ENCODE measurements around the gene SYNE3.

SYNE3 gene

GRCh38 chr14:95536036-95536593, 19.7 kb upstream of the SYNE3 start:
- peaks cover 68% of the 10 kb centered on the region for H3K4me1 Mint-ChIP-seq
- H3K4me3 Mint-ChIP-seq: peak overlapping the region; percentile 88
- ATAC-seq (replicated peaks; ENCODE audit: extremely low read depth, poor library complexity, severe bottlenecking) (no peak), DNase-seq (ENCODE audit: low spot score in 2 of 2) (no peak)
- peak overlapping the region; percentile 93 for H3K27ac Mint-ChIP-seq (ENCODE audit: low read depth)
- no peaks in the 10 kb centered on the region for H3K9me3 Mint-ChIP-seq
- peaks cover 12% of the 10 kb centered on the region for H3K36me3 Mint-ChIP-seq (ENCODE audit: insufficient read depth)
- no peaks in the 10 kb centered on the region for H3K27me3 Mint-ChIP-seq

DNA sequence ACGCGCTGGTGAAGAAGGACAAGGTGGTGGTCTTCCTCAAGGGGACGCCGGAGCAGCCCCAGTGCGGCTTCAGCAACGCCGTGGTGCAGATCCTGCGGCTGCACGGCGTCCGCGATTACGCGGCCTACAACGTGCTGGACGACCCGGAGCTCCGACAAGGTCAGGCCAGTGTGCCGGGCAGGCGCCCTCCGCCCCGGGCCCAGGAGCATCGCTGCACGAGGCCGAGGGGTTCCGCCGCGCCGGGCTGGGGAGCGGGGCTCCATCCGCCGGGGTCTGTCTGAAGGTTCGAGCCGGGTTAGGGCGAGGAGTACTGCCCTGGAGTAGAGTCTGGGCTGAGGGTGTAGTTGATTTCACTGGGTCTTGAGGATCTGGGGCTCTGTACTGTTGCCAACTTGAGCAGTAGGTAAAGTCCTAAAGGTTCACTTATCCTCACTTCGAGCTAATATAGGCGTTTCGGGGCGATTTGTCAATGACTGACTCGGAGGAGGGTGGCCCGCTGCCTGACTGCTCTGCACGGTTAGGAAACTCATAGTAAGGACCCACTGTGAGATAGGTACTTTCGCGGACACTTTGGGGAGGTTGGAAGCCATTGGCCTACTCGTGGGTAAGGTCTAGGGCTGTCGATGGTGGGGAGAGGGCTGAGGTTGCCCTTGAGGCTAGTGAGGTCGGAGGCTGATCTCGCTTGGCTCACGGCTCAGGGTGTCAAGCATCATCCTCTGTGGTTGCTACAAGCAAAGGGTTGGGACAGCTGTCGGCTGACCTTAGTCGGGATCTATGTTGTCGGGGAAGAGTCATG, 19.0 kb upstream of the SYNE3 start:
- H3K9me3 Mint-ChIP-seq: no peaks in the 10 kb centered on the region
- DNase-seq (ENCODE audit: low spot score in 2 of 2): no peak
- H3K27me3 Mint-ChIP-seq: no peaks in the 10 kb centered on the region
- peaks cover 65% of the 10 kb centered on the region for H3K4me1 Mint-ChIP-seq
- peak overlapping the region; percentile 93 for H3K27ac Mint-ChIP-seq (ENCODE audit: low read depth)
- peak overlapping the region; percentile 88 for H3K4me3 Mint-ChIP-seq
- ATAC-seq (replicated peaks; ENCODE audit: extremely low read depth, poor library complexity, severe bottlenecking): no peak
- H3K36me3 Mint-ChIP-seq (ENCODE audit: insufficient read depth): peaks cover 12% of the 10 kb centered on the region

DNA sequence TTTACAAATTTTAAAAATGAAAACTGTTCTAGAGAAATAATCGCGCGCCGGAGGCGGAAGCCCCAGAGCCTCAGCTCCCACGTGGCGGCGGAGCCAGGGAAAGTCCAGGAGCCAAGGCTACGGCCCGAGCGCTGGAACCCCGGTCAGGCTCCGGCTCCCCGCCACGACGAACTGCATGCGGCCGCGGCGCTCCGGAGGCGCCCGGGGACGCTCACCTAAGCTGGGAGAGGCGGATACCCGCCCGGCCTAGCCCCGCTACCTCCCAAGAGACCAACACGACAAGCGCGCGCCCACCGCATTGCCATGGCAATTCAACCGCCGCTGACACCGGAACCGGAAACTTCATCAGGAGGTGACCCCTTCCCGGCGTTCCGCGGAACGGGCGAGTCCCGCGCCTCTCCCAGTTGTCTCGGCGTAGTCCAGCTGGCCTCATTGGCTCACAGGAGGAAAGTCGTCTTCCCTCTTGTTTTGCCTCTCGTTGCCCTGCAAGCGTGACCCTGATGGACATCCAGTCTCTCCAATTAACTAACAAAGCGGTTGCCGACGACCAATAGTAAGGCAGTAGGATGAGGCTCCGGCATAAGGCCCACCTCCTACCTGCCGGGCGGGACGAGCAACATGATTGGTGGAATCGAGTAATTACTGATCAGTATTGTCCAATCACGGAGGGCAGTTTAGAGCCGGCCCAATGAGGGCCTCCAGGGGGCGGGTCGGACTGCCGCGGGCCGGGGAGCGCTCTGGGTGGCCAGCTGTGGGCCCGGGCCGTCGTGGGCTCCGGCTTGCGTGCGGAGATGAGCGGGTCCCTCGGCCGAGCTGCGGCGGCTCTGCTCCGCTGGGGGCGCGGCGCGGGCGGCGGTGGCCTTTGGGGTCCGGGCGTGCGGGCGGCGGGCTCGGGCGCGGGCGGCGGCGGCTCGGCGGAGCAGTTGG, 18.1 kb upstream of the SYNE3 start, which contains the start of gene GLRX5:
Gene GLRX5, plus strand, starts transcription at position 752 of the 927 bp plus-strand sequence. Its CDS starts 40 bp downstream, at position 792.
- peak within 1 kb of the TSS; percentile 93 for H3K27ac Mint-ChIP-seq (ENCODE audit: low read depth)
- peaks cover 15% of the 10 kb centered on the region for H3K36me3 Mint-ChIP-seq (ENCODE audit: insufficient read depth)
- peak; percentile 96 to 99 for DNase-seq (ENCODE audit: low spot score in 2 of 2)
- no peaks in the 10 kb centered on the region for H3K27me3 Mint-ChIP-seq
- H3K9me3 Mint-ChIP-seq: no peaks in the 10 kb centered on the region
- peaks cover 61% of the 10 kb centered on the region for H3K4me1 Mint-ChIP-seq
- peak within 1 kb of the TSS; percentile 88 for H3K4me3 Mint-ChIP-seq
- peak; percentile 91 for ATAC-seq (replicated peaks; ENCODE audit: extremely low read depth, poor library complexity, severe bottlenecking)

DNA sequence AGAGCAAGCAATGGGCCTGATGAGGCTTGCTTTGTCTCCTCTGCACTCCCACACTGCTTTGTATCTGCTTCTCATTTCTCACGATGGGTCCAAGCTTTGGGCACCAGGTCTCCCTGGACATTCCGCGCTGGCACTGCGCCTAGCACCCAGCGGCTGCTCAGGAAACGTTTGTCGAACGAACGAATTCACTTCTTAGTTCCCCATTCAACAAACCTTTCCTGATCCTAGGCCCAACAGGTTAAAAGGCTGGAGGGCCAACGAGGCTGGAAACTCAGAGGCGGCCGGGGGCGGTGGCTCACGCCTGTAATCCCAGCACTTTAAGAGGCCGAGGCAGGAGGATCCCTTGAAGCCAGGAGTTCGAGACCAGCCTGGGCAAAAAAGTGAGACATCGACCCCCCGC, 17.4 kb upstream of the SYNE3 start:
- no peaks in the 10 kb centered on the region for H3K9me3 Mint-ChIP-seq
- no peak for ATAC-seq (replicated peaks; ENCODE audit: extremely low read depth, poor library complexity, severe bottlenecking)
- peaks cover 17% of the 10 kb centered on the region for H3K36me3 Mint-ChIP-seq (ENCODE audit: insufficient read depth)

GRCh38 chr14:95533391-95533821, 17.0 kb upstream of the SYNE3 start:
- Mint-ChIP-seq H3K9me3 (no peaks in the 10 kb centered on the region), H3K4me1 (peaks cover 52% of the 10 kb centered on the region), H3K27ac (ENCODE audit: low read depth) (peak overlapping the region; percentile 93), H3K27me3 (no peaks in the 10 kb centered on the region), H3K36me3 (ENCODE audit: insufficient read depth) (peaks cover 17% of the 10 kb centered on the region), H3K4me3 (peak overlapping the region; percentile 88)
- ATAC-seq (replicated peaks; ENCODE audit: extremely low read depth, poor library complexity, severe bottlenecking): no peak
- DNase-seq (ENCODE audit: low spot score in 2 of 2): no peak

More for the DNA sequence above, 17.4 kb upstream of the SYNE3 start:
- DNase-seq (ENCODE audit: low spot score in 2 of 2): no peak
- Mint-ChIP-seq H3K27ac (ENCODE audit: low read depth) (peak overlapping the region; percentile 93), H3K4me3 (peak overlapping the region; percentile 88), H3K4me1 (peaks cover 55% of the 10 kb centered on the region), H3K27me3 (no peaks in the 10 kb centered on the region)

DNA sequence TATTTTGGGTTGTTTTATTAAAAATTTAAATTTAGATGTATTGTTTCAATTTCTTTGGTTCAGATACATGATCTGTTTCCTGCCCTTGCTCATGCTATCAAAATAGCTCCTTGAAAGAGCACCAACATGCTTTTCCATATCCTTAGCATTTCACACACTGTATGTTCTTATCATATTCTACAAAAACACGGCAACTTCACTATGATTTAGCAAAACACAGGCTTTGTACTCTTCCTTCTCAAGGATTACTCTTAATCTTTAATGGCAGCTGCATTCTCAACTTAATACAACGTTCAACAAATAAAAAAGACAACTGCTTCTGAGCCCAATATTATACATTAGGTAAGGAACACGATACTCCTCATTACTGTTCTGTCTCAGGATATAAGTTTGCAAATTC, 15.5 kb upstream of the SYNE3 start:
- ATAC-seq (replicated peaks; ENCODE audit: extremely low read depth, poor library complexity, severe bottlenecking) (no peak), DNase-seq (ENCODE audit: low spot score in 2 of 2) (no peak)
- Mint-ChIP-seq H3K27ac (ENCODE audit: low read depth) (peak overlapping the region; percentile 93), H3K4me3 (peak overlapping the region; percentile 19), H3K27me3 (no peaks in the 10 kb centered on the region), H3K9me3 (no peaks in the 10 kb centered on the region), H3K4me1 (peaks cover 47% of the 10 kb centered on the region), H3K36me3 (ENCODE audit: insufficient read depth) (peaks cover 17% of the 10 kb centered on the region)

- ATAC-seq (replicated peaks; ENCODE audit: extremely low read depth, poor library complexity, severe bottlenecking) (no peak), DNase-seq (ENCODE audit: low spot score in 2 of 2) (no peak)
- peaks cover 17% of the 10 kb centered on the region for H3K36me3 Mint-ChIP-seq (ENCODE audit: insufficient read depth)
- H3K27me3 Mint-ChIP-seq: no peaks in the 10 kb centered on the region
- H3K4me1 Mint-ChIP-seq: peaks cover 47% of the 10 kb centered on the region
- H3K27ac Mint-ChIP-seq (ENCODE audit: low read depth): peak overlapping the region; percentile 93
- H3K9me3 Mint-ChIP-seq: no peaks in the 10 kb centered on the region
- no peak overlapping the region for H3K4me3 Mint-ChIP-seq
Measured at GRCh38 chr14:95531473-95531872, 15.0 kb upstream of the SYNE3 start.

GRCh38 chr14:95530473-95531276, 14.2 kb upstream of the SYNE3 start:
- no peaks in the 10 kb centered on the region for H3K9me3 Mint-ChIP-seq
- H3K4me1 Mint-ChIP-seq: peaks cover 48% of the 10 kb centered on the region
- ATAC-seq (replicated peaks; ENCODE audit: extremely low read depth, poor library complexity, severe bottlenecking) (no peak), DNase-seq (ENCODE audit: low spot score in 2 of 2) (no peak)
- no peaks in the 10 kb centered on the region for H3K27me3 Mint-ChIP-seq
- H3K27ac Mint-ChIP-seq (ENCODE audit: low read depth): peak overlapping the region; percentile 22
- peaks cover 17% of the 10 kb centered on the region for H3K36me3 Mint-ChIP-seq (ENCODE audit: insufficient read depth)
- no peak overlapping the region for H3K4me3 Mint-ChIP-seq

DNA sequence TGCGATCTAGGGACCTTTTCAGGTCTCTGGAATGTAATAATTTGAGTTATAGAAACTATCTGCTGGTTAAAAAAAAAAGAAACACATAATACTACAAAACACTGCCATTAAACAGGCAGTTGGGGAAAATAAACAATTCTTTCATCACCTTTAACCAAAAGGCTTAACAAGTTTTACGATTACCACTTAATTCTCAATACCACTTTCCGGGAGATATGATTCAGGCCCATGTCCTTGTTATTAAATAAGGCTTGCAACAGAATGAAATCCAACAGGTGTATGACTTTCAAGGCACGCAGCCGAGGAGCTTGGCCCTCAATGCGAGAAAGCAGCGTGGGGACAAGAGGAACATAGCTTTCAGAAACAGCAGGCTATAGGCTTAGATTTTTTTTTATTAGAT, 12.8 kb upstream of the SYNE3 start:
- peaks cover 10% of the 10 kb centered on the region for H3K36me3 Mint-ChIP-seq (ENCODE audit: insufficient read depth)
- H3K27me3 Mint-ChIP-seq: no peaks in the 10 kb centered on the region
- peaks cover 56% of the 10 kb centered on the region for H3K4me1 Mint-ChIP-seq
- H3K9me3 Mint-ChIP-seq: no peaks in the 10 kb centered on the region
- no peak overlapping the region for H3K27ac Mint-ChIP-seq (ENCODE audit: low read depth)
- no peak overlapping the region for H3K4me3 Mint-ChIP-seq
- no peak for ATAC-seq (replicated peaks; ENCODE audit: extremely low read depth, poor library complexity, severe bottlenecking)
- DNase-seq (ENCODE audit: low spot score in 2 of 2): no peak

DNA sequence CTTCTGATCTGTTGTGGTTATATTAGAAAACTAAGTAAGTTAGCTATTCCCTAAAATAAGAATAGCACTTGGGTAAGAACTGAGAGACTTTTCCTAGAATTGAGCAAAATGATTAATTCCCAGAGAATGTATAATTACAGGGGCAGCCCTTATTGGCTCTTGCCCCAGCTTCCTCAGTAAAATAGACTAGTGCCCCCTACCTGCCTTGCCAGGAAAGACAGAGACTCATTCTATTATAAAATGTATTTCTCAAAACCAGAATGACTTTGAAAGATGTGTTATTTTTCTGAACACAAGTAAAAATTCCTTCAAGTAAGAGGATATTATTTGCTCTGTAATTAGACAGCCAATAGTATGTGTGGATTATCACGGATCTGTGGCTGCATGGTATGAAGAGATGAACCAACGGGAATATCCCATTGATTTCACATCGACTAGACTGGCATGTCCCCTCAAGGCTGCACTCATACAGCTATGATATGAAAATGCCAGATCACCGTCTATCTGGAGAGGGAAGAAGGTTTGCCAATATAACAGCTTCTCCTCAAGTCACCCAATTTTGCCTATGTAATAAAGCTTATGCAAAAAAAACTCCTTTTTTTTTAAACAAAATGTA, 11.0 kb upstream of the SYNE3 start:
- DNase-seq (ENCODE audit: low spot score in 2 of 2): no peak
- no peak overlapping the region for H3K4me3 Mint-ChIP-seq
- peaks cover 60% of the 10 kb centered on the region for H3K4me1 Mint-ChIP-seq
- H3K36me3 Mint-ChIP-seq (ENCODE audit: insufficient read depth): peaks cover 7% of the 10 kb centered on the region
- H3K9me3 Mint-ChIP-seq: no peaks in the 10 kb centered on the region
- no peak for ATAC-seq (replicated peaks; ENCODE audit: extremely low read depth, poor library complexity, severe bottlenecking)
- H3K27me3 Mint-ChIP-seq: no peaks in the 10 kb centered on the region
- peak overlapping the region; percentile 40 for H3K27ac Mint-ChIP-seq (ENCODE audit: low read depth)

- DNase-seq (ENCODE audit: low spot score in 2 of 2): no peak
- peak overlapping the region; percentile 64 for H3K27ac Mint-ChIP-seq (ENCODE audit: low read depth)
- no peak overlapping the region for H3K4me3 Mint-ChIP-seq
- H3K4me1 Mint-ChIP-seq: peaks cover 60% of the 10 kb centered on the region
- peaks cover 7% of the 10 kb centered on the region for H3K36me3 Mint-ChIP-seq (ENCODE audit: insufficient read depth)
- no peaks in the 10 kb centered on the region for H3K27me3 Mint-ChIP-seq
- no peak for ATAC-seq (replicated peaks; ENCODE audit: extremely low read depth, poor library complexity, severe bottlenecking)
- no peaks in the 10 kb centered on the region for H3K9me3 Mint-ChIP-seq
Measured at GRCh38 chr14:95526483-95527386, 10.3 kb upstream of the SYNE3 start.

Data from central memory CD8-positive, alpha-beta T cell (primary cell).